HG03108 (cell line): Measurements from ENCODE around the gene GOLPH3.
"Not testable (repeated sequence)": the region's sequence is repeated elsewhere in the genome, so short reads cannot be mapped to it uniquely, and the experiment has no call there.

Experiments used
- ATAC-seq: cut with Tn5 transposase; IDR thresholded peaks from one replicate; pipeline ENCODE4 v1.9.1; 2021; ENCODE audit warnings: moderate library complexity; ENCODE audit not compliant: unreplicated experiment

GOLPH3 gene

DNA sequence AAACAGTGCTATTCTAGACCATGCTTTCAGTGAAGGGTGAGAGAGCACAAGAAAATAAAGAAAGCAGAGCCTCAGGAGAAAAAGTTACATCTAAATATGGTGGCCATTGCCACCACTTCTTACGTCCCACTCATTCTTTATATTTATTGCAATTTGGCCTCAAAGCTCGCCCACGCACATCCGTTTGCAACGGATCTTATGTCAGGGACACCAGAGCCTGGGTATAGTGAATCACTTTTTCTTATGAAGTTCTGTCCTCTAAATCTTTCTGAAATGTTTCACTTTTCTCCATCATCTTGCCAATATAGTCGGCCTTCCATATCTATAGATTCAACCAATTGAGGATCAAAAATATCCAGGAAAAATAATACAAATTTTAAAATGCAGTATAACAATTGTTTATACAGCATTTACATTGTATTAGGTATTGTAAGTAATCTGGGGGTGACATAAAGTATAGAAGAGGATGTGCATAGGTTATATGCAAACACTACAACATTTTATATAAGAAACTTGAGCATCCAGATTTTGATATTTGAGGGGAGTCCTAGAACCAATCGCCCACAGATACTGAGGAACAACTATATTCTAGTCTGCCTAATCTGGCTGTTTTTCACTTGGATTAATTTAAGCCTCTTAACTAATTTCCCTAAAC, 35.2 kb downstream of the GOLPH3 start:
- ATAC-seq = no peak

DNA sequence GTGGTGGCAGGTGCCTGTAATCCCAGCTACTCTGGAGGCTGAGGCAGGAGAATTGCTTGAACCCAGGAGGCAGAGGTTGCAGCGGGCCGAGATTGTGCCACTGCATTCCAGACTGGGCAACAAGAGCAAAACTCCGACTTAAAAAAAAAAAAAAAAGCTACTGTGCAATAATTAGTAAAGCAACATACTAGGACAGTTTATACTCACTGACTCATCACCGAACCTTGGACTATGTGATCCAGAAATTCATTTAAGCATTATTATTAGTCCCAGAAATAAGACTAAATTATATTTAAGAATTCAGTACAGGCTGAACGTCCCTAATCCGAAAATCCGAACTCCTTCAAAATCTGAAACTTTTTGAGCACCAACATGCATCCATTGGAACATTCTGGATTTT, 37.8 kb downstream of the GOLPH3 start:
- ATAC-seq = no peak

DNA sequence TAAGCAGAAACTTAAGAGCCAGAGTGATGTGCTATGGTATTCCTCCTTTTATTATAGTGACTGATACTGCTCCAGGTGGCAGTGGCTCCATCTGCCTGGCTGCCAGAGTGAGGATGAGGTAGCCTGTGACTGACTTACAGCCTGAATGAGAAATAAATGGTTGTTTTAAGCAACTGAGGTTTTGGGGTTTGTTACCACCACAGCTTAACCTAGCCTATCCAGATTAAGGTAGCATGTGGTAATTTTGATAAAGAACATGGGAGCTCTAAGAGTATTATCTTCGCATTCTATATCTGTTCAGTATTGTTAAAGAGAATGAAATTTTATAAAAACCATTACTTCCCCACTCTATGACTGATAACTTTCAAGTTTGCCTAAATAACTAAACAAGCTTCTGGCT, 39.0 kb downstream of the GOLPH3 start:
- ATAC-seq = no peak

DNA sequence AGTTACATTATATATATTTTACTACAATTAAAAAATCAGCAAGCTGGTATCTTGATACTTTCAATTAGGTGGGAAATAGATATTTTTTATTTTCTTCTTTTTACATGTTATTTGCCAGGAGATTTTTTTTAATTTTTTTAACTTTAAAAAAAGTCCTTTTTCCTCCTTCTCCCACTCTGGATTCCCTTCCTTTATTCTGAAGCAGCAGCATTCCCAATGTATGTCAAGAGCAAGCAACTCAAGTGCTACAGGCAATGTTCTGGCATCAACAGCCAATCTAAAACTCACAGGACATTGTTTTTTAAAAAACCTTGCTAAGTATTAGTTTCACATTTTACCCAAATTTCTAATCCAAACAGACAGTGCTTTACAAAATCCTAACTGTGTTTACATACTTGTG, 41.4 kb downstream of the GOLPH3 start:
- no peak for ATAC-seq

DNA sequence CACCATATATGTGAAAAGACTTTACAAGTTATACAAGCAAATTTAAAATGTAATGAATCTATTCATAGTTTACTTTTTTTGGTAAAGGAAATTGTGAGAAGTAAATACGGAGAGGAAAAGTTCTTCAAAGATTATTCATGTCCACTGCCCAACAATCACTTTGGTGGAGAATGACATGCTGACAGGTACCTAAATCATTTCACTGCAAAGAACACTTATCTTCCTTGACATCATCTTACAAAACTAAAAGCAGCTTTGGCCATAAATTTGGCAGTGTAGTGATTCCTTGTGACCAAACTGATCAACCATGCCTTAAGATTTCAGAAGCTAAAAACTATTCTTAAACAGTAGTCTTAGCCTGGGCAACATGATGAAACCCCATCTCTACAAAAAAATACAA, 42.5 kb downstream of the GOLPH3 start:
- ATAC-seq = no peak

DNA sequence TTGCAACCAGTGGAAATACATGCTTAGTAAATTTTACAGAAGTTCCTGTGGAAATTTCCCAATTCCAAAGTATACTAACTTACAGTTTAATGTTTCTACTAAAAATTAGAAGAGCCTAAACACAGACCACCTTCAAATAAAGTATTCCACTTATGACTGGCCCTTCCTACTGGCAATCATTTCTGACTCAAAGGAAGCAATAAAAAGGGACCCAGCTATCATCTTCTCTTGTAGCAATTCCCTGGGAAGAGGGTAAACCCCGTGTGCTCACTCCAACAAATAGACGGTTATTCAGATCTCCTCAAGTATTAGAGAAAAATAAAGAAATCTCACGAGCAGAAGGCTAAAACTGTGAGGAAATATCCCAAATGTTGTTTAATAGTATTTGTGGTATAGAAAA, 43.3 kb downstream of the GOLPH3 start:
- ATAC-seq = no peak

DNA sequence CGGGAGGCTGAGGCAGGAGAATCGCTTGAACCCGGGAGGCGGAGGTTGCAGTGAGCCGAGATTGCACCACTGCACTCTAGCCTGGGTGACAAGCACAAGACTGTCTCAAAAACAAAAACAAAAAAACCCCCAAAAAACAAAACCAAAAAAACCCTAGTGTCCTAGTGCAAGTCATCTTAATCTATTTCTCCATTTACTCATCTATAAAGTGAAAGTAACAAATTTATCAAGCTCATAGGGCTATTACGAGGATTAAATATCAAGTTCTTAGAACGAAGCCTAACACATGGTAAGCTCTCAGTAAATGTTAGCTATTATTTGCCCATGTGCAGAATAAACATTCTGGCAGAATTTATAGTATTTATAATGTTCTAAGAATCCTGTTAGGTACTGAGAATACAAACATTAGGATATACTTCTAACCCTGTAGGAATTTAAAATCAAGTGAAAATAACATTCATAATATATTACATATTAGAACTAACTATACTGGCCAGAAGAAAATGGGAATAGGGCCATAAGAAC, 45.0 kb downstream of the GOLPH3 start:
- ATAC-seq = no peak

DNA sequence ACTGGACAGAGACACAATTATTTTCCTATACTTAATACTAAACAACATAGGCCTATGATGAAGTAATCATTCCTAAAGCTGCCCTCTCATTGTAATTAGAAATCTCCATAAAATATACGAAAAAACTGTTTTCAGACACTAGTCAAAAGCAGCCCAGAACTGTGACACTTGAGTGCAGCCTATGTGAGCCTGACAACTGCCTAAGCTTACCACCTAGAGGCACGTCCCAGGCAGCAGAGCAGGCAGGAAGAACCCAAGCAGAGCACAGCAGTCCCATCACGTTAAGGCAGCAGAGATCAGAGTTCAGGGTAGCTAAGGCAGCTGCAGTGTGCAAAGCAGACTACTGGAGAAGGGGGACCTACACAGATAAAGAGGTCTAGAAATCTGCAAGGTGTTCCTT, 46.4 kb downstream of the GOLPH3 start:
- ATAC-seq = no peak

DNA sequence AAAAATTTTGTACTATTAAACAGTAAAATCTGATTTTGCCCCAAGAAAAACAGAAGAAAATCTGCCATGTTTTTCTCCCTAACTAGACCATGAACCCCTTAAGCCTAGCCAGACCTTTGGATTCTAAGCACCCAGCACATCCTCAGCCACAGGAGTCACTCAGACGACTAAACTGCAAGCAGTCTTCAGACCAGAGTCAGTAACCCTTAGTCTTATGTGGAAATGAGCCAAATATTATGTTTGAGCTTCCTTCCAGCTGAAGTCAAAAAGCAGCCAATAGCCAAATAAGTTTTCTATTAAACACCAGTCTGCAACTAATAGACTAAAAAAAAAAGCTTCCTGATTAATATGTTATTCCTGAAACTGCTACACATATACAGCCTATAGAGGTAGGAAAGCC, 47.4 kb downstream of the GOLPH3 start:
- no peak for ATAC-seq

DNA sequence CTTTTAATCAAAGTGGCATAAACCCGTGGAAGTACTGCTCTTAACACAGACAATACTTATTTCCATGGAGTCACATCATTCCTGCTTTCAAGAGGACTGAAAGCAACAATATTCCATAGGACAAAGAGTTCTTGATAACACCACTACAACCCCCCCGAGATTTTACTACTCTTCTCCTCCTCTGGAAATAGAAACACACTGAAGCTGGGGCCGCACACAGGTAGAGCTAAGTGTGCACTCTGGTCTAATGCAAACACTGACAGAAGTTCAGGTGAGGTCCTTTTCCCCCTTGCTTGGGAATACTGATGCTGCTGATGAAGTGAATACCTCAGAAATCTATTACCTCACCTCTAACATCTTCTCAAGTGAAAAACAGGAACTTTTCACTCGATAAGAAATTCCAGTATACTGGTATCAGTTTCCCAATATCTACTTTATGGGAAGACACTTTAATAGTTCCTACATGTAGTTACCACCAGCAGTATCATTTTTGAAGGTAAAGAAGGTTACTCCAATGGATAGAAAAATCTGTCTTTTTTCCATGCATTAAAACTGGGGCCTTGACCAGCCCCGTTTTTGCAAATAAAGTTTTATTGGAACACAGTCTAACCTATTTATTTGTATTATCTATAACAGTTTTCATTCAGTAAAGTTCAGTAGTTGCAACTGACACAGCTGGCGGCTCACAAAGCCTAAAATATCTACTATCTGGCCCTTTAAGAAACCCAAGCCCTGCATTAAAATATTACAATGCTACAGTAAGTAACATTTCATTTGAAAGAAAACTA, 50.0 kb downstream of the GOLPH3 start:
- ATAC-seq = no peak

DNA sequence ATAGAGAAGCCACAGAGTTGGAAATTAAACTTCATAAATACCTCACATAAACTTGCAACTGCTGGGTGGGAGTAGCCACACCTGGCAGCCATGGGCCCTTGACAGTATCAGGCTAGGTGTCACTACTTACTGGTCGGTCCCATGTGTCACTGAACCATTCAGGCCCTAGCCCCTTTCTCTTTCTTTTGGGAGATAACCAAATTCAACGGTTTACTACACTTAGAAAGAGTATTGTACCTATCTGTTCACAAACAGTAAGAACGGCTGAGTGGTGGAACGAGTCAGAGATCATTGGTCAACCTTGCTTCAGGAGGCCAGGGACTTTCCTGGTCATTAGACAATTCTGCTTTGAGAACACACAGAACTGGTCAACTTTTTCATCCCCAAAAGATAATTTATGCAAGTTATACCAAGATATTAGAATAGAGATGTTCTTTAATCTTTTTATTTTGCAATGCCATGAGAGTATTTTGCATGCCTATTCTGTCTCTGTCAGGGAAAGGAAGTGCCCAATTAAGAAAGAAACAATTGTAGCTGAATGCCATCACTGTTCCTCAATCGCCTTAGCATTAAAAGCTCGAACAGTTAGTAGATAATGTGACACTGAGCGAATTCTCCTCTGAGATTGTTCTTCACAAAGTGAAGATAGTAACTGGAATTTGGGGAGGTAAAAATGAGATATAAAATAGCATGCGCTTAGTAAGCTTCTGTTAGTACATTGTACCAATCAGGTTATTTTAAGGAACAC, 50.9 kb downstream of the GOLPH3 start:
- no peak for ATAC-seq

DNA sequence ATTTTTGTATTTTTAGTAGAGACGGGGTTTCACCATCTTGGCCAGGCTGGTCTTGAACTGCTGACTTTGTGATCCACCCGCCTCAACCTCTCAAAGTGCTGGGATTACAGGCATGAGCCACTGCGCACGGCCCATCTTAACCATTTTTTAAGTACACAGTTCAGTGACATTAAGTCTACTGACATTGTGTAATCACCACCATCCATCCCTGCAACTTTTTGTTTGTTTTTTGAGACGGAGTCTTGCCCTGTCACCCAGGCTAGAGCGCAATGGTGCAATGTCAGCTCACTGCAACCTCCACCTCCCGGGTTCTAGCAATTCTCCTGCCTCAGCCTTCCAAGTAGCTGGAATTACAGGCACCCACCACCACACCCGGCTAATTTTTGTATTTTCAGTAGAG, 55.2 kb downstream of the GOLPH3 start:
- ATAC-seq = not testable (repeated sequence)

DNA sequence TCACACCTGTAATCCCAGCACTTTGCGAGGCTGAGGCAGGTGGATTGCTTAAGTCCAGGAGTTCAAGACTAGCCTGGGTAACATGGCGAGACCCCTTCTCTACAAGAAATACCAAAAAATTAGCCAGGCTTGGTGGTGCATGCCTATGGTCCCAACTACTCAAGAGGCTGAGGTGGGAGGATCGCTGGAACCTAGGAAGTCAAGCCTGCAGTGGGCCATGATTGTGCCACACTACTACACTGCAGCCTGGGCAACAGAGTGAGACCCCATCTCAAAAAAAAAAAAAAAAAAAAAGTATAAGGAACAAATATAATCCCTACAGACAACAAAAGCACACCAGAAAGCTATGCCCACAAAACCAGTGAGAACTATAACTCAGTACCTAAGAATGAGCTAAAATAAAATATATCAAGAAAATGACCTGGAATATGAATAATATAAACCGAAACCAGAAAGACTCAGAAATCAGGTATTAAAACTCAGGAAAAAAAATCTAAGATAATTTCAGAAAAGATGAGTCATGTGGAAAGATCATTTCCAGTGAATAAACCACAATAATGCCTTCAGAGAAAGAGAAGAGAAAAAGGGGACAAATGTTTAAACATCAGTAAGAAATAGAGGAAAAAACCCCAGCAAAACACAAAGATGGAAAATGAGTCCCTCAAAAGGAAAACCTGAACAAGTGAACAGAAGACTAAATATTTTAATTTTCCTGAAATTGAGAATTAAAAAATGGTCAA, 57.4 kb downstream of the GOLPH3 start:
- ATAC-seq = no peak

DNA sequence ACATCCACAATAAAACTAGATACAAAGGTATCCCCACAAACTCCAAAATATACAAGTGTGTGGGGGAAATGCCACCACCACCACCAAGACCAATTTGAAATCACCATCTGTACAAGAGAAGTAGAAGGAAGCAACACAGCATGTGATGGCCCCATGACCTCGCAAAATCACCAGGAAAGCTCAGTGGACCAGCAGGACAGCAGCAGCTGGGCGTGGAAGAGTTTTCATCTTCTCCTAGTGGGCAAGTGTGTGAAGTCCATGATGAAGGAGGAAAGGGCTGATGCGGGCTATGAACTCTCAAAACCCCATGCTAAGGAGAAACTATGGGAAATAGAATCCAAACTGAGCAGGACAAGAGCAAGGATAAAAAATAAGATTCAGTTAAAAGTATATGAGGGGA, 58.1 kb downstream of the GOLPH3 start:
- no peak for ATAC-seq

DNA sequence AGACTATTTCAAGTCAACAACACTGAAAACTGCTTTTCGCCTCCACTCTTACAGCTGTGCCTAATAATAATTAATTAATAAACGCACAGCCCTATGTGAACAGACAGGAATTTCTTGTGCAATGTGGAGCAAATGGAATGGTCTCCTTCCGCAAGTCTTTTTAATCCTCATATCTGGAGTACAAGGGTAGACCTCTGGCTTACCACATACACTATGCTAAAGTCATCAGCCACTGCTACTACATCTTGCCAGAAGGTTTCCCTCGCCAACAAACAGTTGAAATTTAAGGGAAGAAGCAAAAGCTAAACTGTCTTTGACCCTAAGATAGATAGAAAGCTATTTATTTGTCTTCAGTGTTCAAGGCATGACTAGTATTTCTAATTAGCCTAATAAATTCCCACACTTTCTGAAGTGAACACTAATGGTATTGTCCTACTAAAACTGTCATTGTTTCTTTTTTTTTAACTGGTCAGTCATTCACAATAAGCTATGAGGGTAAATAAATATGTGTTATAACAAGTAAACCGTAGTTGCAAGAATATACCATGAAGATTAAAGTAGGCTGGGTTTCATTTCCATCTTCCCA, 63.9 kb downstream of the GOLPH3 start:
- ATAC-seq = no peak

DNA sequence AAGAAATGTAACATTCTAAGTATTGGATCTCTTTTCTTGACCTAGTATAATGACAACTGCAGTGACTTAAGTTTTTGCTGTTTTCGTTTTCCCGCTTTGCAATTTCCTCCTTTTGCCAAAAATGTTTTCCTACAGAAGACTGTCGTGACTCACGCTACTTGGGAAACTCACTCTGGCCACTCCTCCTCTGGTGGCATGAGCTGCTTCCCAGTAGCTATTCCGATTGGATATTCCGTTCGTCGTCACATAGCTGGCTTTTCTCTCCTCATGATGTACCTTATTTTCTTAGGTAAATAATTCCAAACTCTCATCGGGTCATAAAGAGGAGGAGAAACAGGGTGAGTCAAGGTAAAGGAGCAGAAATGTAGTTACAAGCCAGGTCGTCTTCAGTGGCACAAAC, 64.9 kb downstream of the GOLPH3 start:
- no peak for ATAC-seq

DNA sequence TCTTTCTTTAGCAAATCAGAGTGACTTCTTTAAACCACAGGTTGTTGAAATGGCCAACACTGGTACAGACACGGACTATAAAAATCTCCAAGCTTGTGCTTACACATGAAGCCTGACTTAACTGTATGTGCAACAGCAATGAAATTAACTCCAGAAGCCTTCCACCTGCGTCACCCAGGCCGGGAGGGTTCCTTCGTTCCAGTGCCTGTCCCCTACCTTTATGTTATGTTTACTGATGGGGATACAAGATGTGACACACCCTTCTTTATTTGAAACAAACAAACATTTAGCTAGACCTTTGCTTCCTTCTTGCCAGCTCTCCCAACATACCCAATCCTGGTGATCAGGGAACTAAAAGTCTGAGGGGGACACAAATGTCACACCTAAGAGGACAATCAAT, 66.0 kb downstream of the GOLPH3 start:
- ATAC-seq = no peak

DNA sequence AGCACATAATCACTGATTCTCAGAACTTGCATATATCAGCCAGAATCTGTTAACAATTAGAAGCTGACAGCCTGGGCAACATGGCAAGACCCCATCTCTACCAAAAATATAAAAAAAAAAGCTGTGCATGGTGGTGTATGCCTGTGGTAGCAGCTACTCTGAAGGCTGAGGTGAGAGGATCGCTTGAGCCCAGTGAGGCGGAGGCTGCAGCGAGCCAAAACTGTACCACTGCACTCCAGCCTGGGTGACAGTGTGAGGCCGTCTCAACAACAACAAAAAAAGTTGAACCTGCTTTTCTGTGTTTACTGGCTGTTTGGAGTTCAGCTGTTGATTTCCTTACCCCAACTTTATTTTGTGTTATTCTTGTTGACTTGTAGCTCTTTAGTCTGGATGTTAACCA, 66.8 kb downstream of the GOLPH3 start:
- ATAC-seq = no peak

DNA sequence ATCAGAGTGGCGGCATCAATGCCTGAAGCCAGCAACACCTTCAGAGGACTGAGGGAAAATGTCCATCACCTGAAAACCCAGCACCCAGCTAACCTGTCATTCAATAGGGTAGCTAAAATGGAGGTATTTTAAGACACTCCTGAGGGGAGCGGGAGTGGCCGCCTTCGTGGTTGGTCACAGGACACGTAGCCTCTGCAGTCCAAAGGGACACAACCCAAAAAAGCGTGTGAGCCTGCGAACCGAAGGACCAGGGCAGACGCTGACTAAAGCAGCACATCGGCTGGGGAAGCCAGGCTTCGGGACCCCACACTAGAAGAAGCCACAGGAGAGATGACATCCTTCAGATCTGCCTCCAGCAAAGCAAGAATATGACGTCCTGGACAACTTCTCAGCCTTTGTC, 70.6 kb downstream of the GOLPH3 start:
- no peak for ATAC-seq

DNA sequence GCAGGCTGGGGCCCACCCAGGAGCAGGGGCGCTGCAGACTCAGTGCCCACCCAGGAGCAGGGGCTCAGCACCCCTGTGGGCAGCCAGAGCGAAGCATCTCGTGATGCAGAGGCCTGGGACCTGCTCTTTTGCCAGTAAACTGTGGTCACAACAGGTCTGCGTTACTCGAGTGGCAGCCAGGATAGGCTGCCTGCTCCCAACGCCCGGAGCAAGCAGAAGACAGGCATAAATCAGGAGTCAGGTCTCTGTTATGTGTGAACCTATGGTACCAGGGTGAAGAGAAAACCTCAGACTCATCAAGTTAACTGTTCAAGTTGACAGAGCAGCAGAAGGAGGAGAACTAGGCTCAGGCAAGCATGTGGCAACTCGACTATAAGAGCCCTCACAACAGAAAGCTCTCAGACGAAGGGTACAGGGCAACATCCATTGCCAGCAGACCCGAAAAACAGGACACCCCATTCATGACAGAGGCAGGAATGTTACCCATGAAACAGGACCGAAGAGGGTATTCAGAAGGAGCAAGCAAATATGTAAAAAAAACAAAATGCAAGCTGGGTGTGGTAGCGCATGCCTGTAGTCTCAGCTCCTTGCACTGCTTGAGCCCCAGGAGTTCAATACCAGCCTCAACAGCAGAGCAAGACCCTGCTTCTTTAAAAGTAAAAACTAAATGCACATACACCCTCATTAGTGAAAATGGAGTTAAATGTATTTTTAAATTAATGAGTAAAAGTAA, 71.7 kb downstream of the GOLPH3 start:
- no peak for ATAC-seq
